ENCODE measurements around the gene ZBED2.
"Not testable (repeated sequence)": the region's sequence is repeated elsewhere in the genome, so short reads cannot be mapped to it uniquely, and the experiment has no call there.

Gene ZBED2

GRCh38 chr3:111570404-111571030, 24.6 kb downstream of the ZBED2 start:
- no peak for DNase-seq

GRCh38 chr3:111568911-111569310, 26.2 kb downstream of the ZBED2 start:
- no peak for DNase-seq

- no peak for DNase-seq
Measured at GRCh38 chr3:111568355-111568754, 26.8 kb downstream of the ZBED2 start.

- DNase-seq, result no peak
Measured at GRCh38 chr3:111566844-111567243, 28.3 kb downstream of the ZBED2 start.

- DNase-seq, result not testable (repeated sequence)
Measured at GRCh38 chr3:111561902-111562301, 33.2 kb downstream of the ZBED2 start.

GRCh38 chr3:111548756-111549155, 46.4 kb downstream of the ZBED2 start:
- no peak for DNase-seq

- peak; percentile 3 for DNase-seq
Measured at GRCh38 chr3:111548092-111548491, 47.1 kb downstream of the ZBED2 start.

- no peak for DNase-seq
Measured at GRCh38 chr3:111547631-111548030, 47.5 kb downstream of the ZBED2 start.

GRCh38 chr3:111545349-111545748, 49.8 kb downstream of the ZBED2 start:
- no peak for DNase-seq
